Endothelial cell of umbilical vein (primary cell): ENCODE results near the gene ERCC8. TPM values are rescaled to one million over a fixed set of nuclear protein-coding genes. Genes with fewer than 3 reads are reported as not detected.
A peak's percentile ranks its signal among the peaks of the same experiment; 100 is the strongest.

Experiments
- BruUV-seq: library from RNA; stranded (reverse); fragments of 400-500 nt; replicated peaks from 2 replicates; lab custom pipeline; 2021; lab: Mats Ljungman, UMichigan
- CTCF ChIA-PET: fragments of 300-600, 350-600 bp; sonication (Branson Sonifier 250); formaldehyde crosslinking; loops from one replicate; lab custom pipeline; 2021; ENCODE audit warnings: antibody characterized with exemption, inconsistent platforms; lab: Charles Lee
- POLR2A ChIA-PET: fragments of 300-600, 350-600 bp; sonication (Branson Sonifier 250); formaldehyde crosslinking; loops from one replicate; lab custom pipeline; 2021; ENCODE audit warnings: antibody characterized with exemption, inconsistent platforms; lab: Charles Lee
- DNase-seq: peaks from one replicate; pipeline ENCODE4 v3.0.0-alpha.2; 2011; ENCODE audit warnings: low read depth, low spot score
- FAIRE-seq: peaks from 2 replicates; lab custom pipeline; 2011; peaks lifted over from hg19 to GRCh38; lab: Jason Lieb, UNC
- H2AFZ ChIP-seq: 2 replicates; pipeline ENCODE4 v1.6.0; 2012; ENCODE audit warnings: low read depth, low read length, control low read depth, inconsistent platforms
- H3K27ac ChIP-seq: 2 replicates; pipeline ENCODE4 v1.5.1; 2011; ENCODE audit warnings: low read depth, mild to moderate bottlenecking, control low read depth, low read length, moderate library complexity; ENCODE audit not compliant: insufficient read depth
- H3K27me3 ChIP-seq, 2 experiments: 2 replicates each; pipeline versions ENCODE4 v1.6.0 to v1.6.1; 2011; ENCODE audit warnings: low read length in 2 of 2, mixed read lengths in 1 of 2; ENCODE audit not compliant: control insufficient read depth in 2 of 2, insufficient read depth in 2 of 2
- H3K36me3 ChIP-seq, 2 experiments: 2 replicates in 1 of 2; 3 replicates in 1 of 2; pipeline ENCODE4 v1.5.1; 2011; ENCODE audit warnings: low read length in 2 of 2, mild to moderate bottlenecking in 1 of 2, moderate library complexity in 1 of 2; ENCODE audit not compliant: control insufficient read depth in 2 of 2, insufficient read depth in 2 of 2; ENCODE audit errors: extremely low read depth in 1 of 2
- H3K4me1 ChIP-seq: 3 replicates; pipeline ENCODE4 v1.5.1; 2011; ENCODE audit warnings: mild to moderate bottlenecking, low read length; ENCODE audit not compliant: control insufficient read depth, insufficient read depth; ENCODE audit errors: extremely low read depth
- H3K4me2 ChIP-seq: 2 replicates; pipeline ENCODE4 v1.6.1; 2011; ENCODE audit warnings: low read length, control low read depth, mixed read lengths; ENCODE audit not compliant: insufficient read depth
- H3K4me3 ChIP-seq, 3 experiments: fragments of 200-600 bp in 1 of 3; sonication (generic), shearing (Covaris generic) in 1 of 3; replicated peaks in 1 of 3; 2 replicates each; pipeline ENCODE4 v1.5.1; 2011 to 2016; ENCODE audit warnings: control low read depth in 3 of 3, low read length in 3 of 3, mild to moderate bottlenecking in 2 of 3, inconsistent platforms in 1 of 3, low read depth in 1 of 3, moderate library complexity in 1 of 3; ENCODE audit not compliant: insufficient read depth in 1 of 3
- H3K79me2 ChIP-seq: 2 replicates; pipeline ENCODE4 v1.6.0; 2012; ENCODE audit warnings: low read length, inconsistent platforms; ENCODE audit not compliant: control insufficient read depth, insufficient read depth
- H3K9ac ChIP-seq: replicated peaks from 2 replicates; pipeline ENCODE3; 2011; ENCODE audit warnings: low read length, control low read depth; ENCODE audit not compliant: insufficient read depth; ENCODE audit errors: extremely low read depth
- H3K9me1 ChIP-seq: replicated peaks from 3 replicates; pipeline ENCODE4 v1.6.0; 2011; ENCODE audit warnings: mild to moderate bottlenecking, low read length; ENCODE audit not compliant: control insufficient read depth, insufficient read depth; ENCODE audit errors: extremely low read depth
- H3K9me3 ChIP-seq: replicated peaks from 2 replicates; pipeline ENCODE4 v1.5.1; 2012; ENCODE audit warnings: low read length, inconsistent platforms; ENCODE audit not compliant: control insufficient read depth, insufficient read depth
- H4K20me1 ChIP-seq: replicated peaks from 2 replicates; pipeline ENCODE3; 2011; ENCODE audit warnings: mild to moderate bottlenecking, low read length; ENCODE audit not compliant: control insufficient read depth, insufficient read depth; ENCODE audit errors: extremely low read depth
- EZH2 ChIP-seq: IDR thresholded peaks from 2 replicates; pipeline ENCODE4 v1.6.1; 2012; ENCODE audit warnings: borderline replicate concordance, low read depth, mild to moderate bottlenecking, moderate library complexity, low read length, inconsistent platforms; ENCODE audit not compliant: severe bottlenecking
- FOS ChIP-seq: IDR thresholded peaks from 2 replicates; pipeline ENCODE4 v1.6.1; 2011; ENCODE audit warnings: mild to moderate bottlenecking, low read length, moderate library complexity, borderline replicate concordance; ENCODE audit not compliant: insufficient read depth
- GATA2 ChIP-seq: IDR thresholded peaks from 2 replicates; pipeline ENCODE4 v1.7.0; 2011; ENCODE audit warnings: low read depth, mild to moderate bottlenecking, moderate library complexity, mixed read lengths, low read length; ENCODE audit not compliant: insufficient read length, insufficient read depth
- JUN ChIP-seq: IDR thresholded peaks from 2 replicates; pipeline ENCODE4 v1.6.1; 2011; ENCODE audit warnings: borderline replicate concordance, low read depth; ENCODE audit not compliant: insufficient read length, insufficient read depth
- MYC ChIP-seq: IDR thresholded peaks from one replicate; pipeline ENCODE4 v1.6.1; 2011; ENCODE audit warnings: mild to moderate bottlenecking, low read depth, low read length
- POLR2A ChIP-seq: IDR thresholded peaks from 2 replicates; pipeline ENCODE4 v1.6.1; 2012; ENCODE audit warnings: low read depth, mild to moderate bottlenecking, control low read depth, low read length
- POLR2AphosphoS5 ChIP-seq: IDR thresholded peaks from 2 replicates; pipeline ENCODE4 v1.6.1; 2012; ENCODE audit warnings: low read depth, mild to moderate bottlenecking, control low read depth, low read length, moderate library complexity; ENCODE audit not compliant: insufficient read depth
- dilution Hi-C: fragments of 300-500 bp; cut with MboI; formaldehyde crosslinking; loops from one replicate; pipeline ENCODE4 v1.15.0; 2019; ENCODE audit warnings: low sequenced_read_pairs; ENCODE audit not compliant: extremely low pct_ligation_motif_present
- intact Hi-C: fragments of 100-400 bp; cut with micrococcal nuclease; formaldehyde crosslinking; loops from one replicate; pipeline ENCODE4 v1.10.0; 2022
- polyA plus RNA-seq, 4 experiments: library from polyadenylated mRNA; depleted of rRNA in 3 of 4; stranded (reverse) in 3 of 4; unstranded in 1 of 4; fragments of >200 nt; gene quantifications; 2 replicates each; pipeline versions ENCODE4 v1.2.1 to v1.2.3, GENCODE V29; 2011 to 2012; ENCODE audit warnings: missing spikeins in 1 of 4
- total RNA-seq: library from RNA; stranded (reverse); gene quantifications from 2 replicates; pipeline ENCODE4 v1.2.3, GENCODE V29; 2021
- TF ChIP-seq, protein P1 (sequence below): IDR thresholded peaks from 2 replicates; pipeline ENCODE4 v1.6.1; 2011; ENCODE audit not compliant: insufficient read depth, insufficient read length
- TF ChIP-seq, protein P2 (sequence below), 2 donors: IDR thresholded peaks; 1 replicate in 1 of 2; 2 replicates in 1 of 2; pipeline ENCODE4 v1.5.1; 2011; ENCODE audit warnings: low read length in 2 of 2, mild to moderate bottlenecking in 2 of 2, moderate library complexity in 2 of 2, control low read depth in 1 of 2, inconsistent platforms in 1 of 2, low read depth in 1 of 2; ENCODE audit not compliant: insufficient read depth in 1 of 2; ENCODE audit errors: extremely low read depth in 1 of 2

ERCC8 gene
- total and polyA plus RNA-seq, 2 donors (not counting 3 experiments of a cell fraction or from before 2014, with no cell fraction given), result 10.4 to 11.8 TPM

DNA sequence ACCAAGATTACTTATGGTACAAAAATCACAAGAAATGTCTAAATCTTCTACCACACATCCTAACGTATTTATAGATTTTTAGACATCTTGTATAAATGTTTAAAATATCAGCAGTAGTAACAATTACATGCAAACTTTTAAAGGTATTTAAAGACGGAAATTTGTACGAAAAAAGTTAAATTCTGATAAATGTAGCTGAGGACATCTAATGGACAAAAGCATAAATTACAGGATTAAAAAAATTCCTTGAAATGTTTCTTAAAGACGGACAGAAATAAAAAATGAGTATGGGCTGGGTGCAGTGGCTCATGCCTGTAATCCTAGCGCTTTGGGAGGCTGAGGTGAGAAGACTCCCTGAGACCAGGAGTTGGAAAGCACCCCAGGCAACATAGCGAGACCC is 15.8 kb downstream of the ERCC8 start:
- Histone ChIP-seq H3K27me3 (no peaks in the 10 kb centered on the region), H3K27ac (no peak overlapping the region), H3K4me1 (no peaks in the 10 kb centered on the region), H3K9me3 (no peaks in the 10 kb centered on the region), H3K9ac (no peak overlapping the region), H3K4me3 (no peak overlapping the region), H2AFZ (no peak overlapping the region), H4K20me1 (peaks cover 3% of the 10 kb centered on the region), H3K9me1 (no peaks in the 10 kb centered on the region), H3K4me2 (no peak overlapping the region), H3K79me2 (no peaks in the 10 kb centered on the region), H3K36me3 (peaks cover 0 to 3% of the 10 kb centered on the region in 2 experiments)
- ChIA-PET CTCF (interaction anchor here (0.6 to 2.1 kb wide), 13 partner anchors 9 to 1508 kb away, joined by 3 to 16 read pairs (median 3); partner anchors contain the start of genes ERCC8 and NDUFAF2), POLR2A (no interaction called here)
- FAIRE-seq (peak; percentile 24), DNase-seq (peak; percentile 13)
- intact Hi-C loops, result loop anchor here (1.0 kb wide), 1 partner anchor 252 kb away; no protein-coding TSS in a partner anchor
- dilution Hi-C loops, result no loop called here
- TF ChIP-seq, protein P1, sequence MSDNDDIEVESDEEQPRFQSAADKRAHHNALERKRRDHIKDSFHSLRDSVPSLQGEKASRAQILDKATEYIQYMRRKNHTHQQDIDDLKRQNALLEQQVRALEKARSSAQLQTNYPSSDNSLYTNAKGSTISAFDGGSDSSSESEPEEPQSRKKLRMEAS, result no peak
- TF ChIP-seq POLR2AphosphoS5, result no peak
- TF ChIP-seq, protein P2, sequence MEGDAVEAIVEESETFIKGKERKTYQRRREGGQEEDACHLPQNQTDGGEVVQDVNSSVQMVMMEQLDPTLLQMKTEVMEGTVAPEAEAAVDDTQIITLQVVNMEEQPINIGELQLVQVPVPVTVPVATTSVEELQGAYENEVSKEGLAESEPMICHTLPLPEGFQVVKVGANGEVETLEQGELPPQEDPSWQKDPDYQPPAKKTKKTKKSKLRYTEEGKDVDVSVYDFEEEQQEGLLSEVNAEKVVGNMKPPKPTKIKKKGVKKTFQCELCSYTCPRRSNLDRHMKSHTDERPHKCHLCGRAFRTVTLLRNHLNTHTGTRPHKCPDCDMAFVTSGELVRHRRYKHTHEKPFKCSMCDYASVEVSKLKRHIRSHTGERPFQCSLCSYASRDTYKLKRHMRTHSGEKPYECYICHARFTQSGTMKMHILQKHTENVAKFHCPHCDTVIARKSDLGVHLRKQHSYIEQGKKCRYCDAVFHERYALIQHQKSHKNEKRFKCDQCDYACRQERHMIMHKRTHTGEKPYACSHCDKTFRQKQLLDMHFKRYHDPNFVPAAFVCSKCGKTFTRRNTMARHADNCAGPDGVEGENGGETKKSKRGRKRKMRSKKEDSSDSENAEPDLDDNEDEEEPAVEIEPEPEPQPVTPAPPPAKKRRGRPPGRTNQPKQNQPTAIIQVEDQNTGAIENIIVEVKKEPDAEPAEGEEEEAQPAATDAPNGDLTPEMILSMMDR (IDR thresholded peaks at IDR 0.05; ENCODE audit: extremely low read depth in 1 of 2, insufficient read depth in 1 of 2, low read depth in 1 of 2, low read length in 2 of 2), result no peak
- TF ChIP-seq EZH2, result no peak
- no peak for TF ChIP-seq JUN
- TF ChIP-seq FOS, result no peak
- no peak for TF ChIP-seq GATA2
- TF ChIP-seq POLR2A, result no peak
- no peak for TF ChIP-seq MYC
- no TSS peak for BruUV-seq
